Measurements from ENCODE around the gene DBNL.

GRCh38 chr7:44052771-44053365, 8.4 kb downstream of the DBNL start:
- TF ChIP-seq GATA2 (IDR thresholded peaks at IDR 0.05; ENCODE audit: low read depth, low read length), result no peak
- TF ChIP-seq GATA3 (IDR thresholded peaks at IDR 0.05; ENCODE audit: low read depth, low read length), result no peak

Data from SH-SY5Y (cell line).